ENCODE measurements around the gene S100A6. TPM values are rescaled to one million over a fixed set of nuclear protein-coding genes. Genes with fewer than 3 reads are reported as not detected.
A peak's percentile ranks its signal among the peaks of the same experiment; 100 is the strongest.

S100A6 gene
- total RNA-seq, 1 donor from 2014 or later = 201 TPM

DNA sequence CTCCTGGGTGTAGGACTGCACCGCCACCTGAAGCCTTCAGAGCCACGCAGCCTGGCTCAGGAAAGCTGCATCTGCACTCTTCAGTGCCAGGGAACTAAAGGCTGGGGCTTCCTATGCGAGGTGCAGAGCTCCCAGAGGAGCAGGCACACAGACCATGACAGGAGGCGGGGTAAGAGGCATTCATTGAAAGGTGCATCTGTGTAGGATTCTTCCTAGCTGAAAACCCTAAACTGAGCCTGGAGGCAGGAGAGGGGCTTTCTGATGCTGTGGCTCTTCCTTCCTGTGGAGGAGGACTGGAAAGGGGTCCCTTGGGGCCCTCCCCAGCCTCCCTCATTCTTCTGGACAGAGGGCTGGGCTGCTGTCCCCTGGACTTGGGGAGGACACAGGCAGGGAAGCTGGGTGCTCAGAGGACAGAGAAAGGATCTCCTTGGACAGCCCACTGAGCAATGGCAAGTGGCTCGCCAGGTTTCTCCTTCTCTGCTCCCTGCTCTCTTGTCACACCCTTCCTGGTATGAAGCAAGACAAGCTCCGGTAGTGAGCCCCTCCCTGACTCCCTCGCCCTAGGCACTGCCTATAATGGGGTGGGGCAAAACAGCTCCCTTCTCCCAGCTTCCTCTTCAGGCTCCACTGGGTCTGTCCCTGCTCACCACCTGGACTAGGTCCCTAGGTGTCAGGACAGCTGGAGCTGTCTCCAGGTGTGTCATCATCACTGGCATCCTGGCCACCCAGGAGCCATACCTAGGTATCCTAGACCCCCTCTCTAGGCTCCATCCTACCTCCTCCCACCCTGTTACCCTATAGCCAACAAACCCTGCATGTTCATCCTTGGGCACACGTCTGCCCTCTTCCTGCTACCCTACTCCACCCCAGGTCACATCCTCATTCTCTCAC, 20.0 kb downstream of the S100A6 start:
- ATAC-seq = peak; percentile 45
- intact Hi-C loops (cut with micrococcal nuclease) = no loop called here

DNA sequence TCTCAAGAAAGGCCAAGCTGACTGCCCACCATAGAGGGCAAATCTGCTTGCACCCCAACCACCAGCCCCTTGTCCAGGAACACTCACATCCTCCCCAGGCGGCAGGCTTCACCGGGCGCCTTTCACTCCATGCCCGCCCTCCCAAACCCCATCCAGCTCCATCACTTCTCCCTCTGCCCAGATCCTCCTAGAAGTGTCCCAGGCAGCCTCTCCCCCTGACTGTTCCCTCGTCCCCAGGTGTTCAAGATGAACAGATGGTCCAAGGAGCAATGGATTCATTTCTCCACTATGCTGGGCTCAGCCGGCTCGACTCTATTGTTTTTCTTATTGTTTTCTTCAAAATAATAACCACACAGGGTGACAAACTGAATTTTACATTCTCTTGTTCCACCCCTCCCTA, 22.1 kb downstream of the S100A6 start:
- intact Hi-C loops (cut with micrococcal nuclease) = no loop called here
- no peak for ATAC-seq
- no peak for DNase-seq

More for the DNA sequence above, 20.0 kb downstream of the S100A6 start:
- DNase-seq = no peak

DNA sequence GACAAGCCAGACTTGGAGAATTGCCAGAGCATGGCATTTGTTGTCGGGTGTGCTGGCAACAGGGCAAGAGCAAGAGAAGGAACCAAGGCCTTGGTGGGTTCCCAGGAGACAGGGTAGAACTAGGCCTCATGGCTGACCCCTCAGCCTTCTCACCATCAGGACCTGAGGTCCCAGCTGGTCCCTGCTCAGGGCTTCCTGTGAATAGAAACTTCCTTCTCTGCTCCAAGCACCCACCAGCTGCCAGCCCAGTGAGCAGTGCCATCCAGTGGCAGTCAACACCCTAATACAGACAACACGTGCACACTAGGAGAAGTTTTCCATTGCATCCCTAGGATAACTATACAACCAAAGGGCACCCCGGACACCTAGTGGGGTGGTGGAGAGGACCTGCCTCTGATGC, 22.8 kb downstream of the S100A6 start:
- peak; percentile 27 for ATAC-seq
- intact Hi-C loops (cut with micrococcal nuclease) = no loop called here
- DNase-seq = no peak

DNA sequence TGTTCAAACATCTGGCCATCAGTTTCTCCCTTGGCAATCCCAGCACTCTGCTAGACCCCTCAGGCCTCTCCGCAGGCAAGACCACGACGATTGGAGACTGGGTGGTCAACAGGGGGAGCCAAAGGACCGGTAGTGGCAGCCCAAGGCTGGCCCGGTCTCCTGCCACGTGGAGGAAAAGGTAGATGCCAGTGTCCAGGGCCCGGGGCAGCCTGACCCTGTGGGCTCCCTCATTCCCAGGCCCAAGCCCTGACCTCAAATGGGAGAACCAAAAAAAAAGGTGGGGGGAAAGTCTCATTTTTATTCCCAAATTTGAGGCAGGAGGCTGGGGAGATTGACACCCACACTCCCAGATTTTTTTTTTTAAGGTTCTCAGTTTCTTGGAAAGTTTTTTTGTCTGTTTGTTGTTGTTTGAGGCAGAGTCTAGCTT, 24.8 kb downstream of the S100A6 start:
- DNase-seq (peak; percentile 86), ATAC-seq (peak; percentile 56)
- intact Hi-C loops (cut with micrococcal nuclease) = no loop called here

GRCh38 chr1:153509729-153510354, 25.9 kb downstream of the S100A6 start:
- DNase-seq (no peak), ATAC-seq (no peak)

GRCh38 chr1:153509036-153509435, 26.8 kb downstream of the S100A6 start:
- ATAC-seq = no peak
- intact Hi-C loops (cut with micrococcal nuclease) = no loop called here
- DNase-seq = no peak

More at GRCh38 chr1:153509729-153510354, 25.9 kb downstream of the S100A6 start:
- intact Hi-C loops (cut with micrococcal nuclease) = no loop called here

DNA sequence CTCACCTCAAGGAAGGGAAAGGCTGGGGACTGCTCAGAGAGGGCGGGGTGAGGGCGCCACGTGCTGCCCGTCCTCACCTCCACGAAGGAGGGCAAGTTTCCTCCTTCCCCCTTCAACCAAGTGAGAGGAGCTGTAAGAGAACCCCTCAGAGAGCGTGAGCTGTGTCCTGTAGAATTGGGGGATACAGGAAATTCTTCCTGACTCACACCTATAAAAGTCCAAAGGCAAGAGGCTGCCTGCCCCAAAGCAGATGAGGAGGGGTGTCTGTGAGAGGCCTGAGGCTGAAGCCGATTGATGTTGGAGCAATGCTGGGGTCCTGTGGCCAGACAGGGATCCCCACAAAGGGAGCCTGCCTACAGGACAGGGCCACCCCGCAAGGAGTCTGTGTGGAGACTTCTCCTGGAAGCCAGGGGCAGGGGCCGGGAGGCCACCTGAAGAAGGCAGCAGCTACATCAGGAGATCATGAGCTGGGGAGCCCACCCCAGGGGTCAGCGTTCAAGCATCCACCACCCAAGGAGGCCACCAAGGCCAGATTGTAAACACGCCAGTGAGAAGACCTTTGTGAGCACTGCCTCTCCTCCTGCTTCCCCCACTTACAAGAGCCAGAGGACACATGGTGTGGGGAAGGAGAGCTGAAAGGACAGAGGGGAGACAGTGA, 27.7 kb downstream of the S100A6 start:
- no peak for DNase-seq
- intact Hi-C loops (cut with micrococcal nuclease) = no loop called here

GRCh38 chr1:153506831-153507413, 28.9 kb downstream of the S100A6 start:
- peak; percentile 92 for ATAC-seq
- peak; percentile 88 for DNase-seq
- intact Hi-C loops (cut with micrococcal nuclease) = no loop called here

More for the DNA sequence above, 27.7 kb downstream of the S100A6 start:
- ATAC-seq = no peak

GRCh38 chr1:153506386-153506785, 29.4 kb downstream of the S100A6 start:
- intact Hi-C loops (cut with micrococcal nuclease) = no loop called here
- DNase-seq (no peak), ATAC-seq (peak; percentile 2)

DNA sequence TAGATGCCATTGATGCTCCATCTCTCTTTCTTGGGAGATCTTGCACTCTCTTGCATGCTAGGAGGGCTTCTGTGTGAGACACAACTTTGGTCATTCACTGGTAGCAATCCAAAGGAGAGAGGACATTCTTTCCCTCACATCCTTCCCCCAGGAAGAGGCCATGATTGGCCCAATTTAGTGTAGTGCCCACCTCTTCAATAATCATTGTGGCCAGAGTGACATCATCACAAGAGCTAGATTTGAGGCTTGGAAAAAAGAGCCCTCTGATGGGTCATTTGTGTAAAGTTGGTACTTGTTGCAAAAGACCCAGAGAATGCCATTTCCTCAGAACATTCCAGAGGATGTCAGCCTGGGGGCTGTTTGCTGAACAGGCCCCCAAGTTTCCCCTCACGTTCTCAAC, 30.2 kb downstream of the S100A6 start:
- intact Hi-C loops (cut with micrococcal nuclease) = no loop called here
- DNase-seq (no peak), ATAC-seq (no peak)

- intact Hi-C loops (cut with micrococcal nuclease) = no loop called here
- no peak for ATAC-seq
- DNase-seq = no peak
Measured at GRCh38 chr1:153503766-153504165, 32.0 kb downstream of the S100A6 start.

- intact Hi-C loops (cut with micrococcal nuclease) = no loop called here
Measured at GRCh38 chr1:153498746-153499145, 37.0 kb downstream of the S100A6 start.

GRCh38 chr1:153495536-153495935, 40.3 kb downstream of the S100A6 start:
- no peak for ATAC-seq
- no peak for DNase-seq
- intact Hi-C loops (cut with micrococcal nuclease) = loop anchor here (2.0 kb wide), 1 partner anchor 143 kb away; no protein-coding TSS in a partner anchor

More at GRCh38 chr1:153498746-153499145, 37.0 kb downstream of the S100A6 start:
- ATAC-seq (no peak), DNase-seq (no peak)

GRCh38 chr1:153494976-153495535, 40.7 kb downstream of the S100A6 start:
- intact Hi-C loops (cut with micrococcal nuclease) = loop anchor here (2.0 kb wide), 1 partner anchor 142 kb away; no protein-coding TSS in a partner anchor
- DNase-seq (peak; percentile 89), ATAC-seq (peak; percentile 64)

GRCh38 chr1:153493343-153493960, 42.3 kb downstream of the S100A6 start:
- DNase-seq = no peak
- no peak for ATAC-seq
- intact Hi-C loops (cut with micrococcal nuclease) = no loop called here

DNA sequence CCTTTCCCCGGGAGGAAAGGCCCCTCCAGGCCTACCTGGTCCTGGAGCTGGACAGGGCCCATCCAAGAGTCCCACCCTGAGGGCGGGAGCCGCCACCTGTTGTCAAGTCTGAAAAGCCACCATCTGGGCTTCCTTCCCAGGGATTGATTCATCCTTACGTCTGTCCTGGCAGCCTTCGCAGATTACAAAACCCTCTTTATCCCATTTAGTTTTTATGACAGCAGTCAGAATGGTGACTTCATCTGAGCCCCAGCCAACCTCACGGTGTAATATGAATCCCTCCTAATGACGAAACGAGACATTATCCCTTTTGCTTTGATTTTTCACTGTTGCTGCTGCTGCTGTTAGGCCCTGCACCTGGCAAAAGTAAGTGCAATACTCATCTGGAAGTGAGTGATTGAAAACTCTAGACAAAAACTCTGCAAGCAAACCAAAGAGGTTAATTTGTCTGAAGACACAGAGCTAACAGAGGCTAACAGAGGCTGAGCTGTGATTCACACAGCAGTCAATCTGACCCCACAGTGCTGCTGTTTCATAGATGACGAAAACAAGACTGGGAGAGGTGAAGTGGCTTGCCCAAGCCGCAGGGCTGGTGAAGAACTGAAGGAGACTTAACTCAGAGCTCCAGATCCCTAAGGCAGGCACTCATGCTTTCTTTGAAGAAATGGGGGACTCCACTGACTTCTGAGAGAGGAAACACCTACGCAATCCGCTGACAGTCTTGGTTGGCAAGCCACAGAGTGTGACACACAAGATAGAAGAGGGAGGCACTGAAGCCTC, 45.3 kb downstream of the S100A6 start:
- peak; percentile 72 for DNase-seq
- ATAC-seq = peak; percentile 74
- intact Hi-C loops (cut with micrococcal nuclease) = no loop called here

GRCh38 chr1:153488731-153489130, 47.1 kb downstream of the S100A6 start:
- DNase-seq (no peak), ATAC-seq (peak; percentile 62)
- intact Hi-C loops (cut with micrococcal nuclease) = no loop called here

DNA sequence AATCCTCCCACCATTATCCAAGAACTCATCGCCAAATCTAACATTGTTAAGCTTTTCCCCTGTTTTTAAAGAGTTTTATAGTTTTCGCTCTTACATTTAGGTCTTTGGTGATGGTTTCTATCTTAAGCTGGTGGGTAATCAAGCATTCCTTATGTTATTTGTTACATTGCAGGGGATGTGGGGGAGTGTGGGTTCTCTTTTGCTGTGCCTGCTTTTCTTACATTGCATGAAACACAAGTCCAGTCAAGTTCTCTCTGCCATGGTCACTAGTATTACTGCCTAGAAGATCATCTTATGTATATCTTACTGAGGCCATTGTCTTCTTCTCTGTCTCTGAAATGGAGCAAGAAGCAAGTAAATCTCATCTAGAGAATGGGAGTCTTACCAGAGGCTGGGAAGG, 48.1 kb downstream of the S100A6 start:
- DNase-seq (no peak), ATAC-seq (no peak)
- intact Hi-C loops (cut with micrococcal nuclease) = no loop called here

Data from left ventricle myocardium superior (tissue), 1 donor.